OCI-LY7 (cell line): ENCODE measurements around the gene XPR1. TPM values are rescaled to one million over a fixed set of nuclear protein-coding genes. Genes with fewer than 3 reads are reported as not detected.

Experiments
- BruUV-seq: library from RNA; stranded (reverse); fragments of 400-500 nt; replicated peaks from 2 replicates; lab custom pipeline; 2021; lab: Mats Ljungman, UMichigan
- CTCF ChIA-PET: fragments of 300-600 bp; sonication (Branson Sonifier 250); formaldehyde crosslinking; loops from one replicate; lab custom pipeline; 2022; ENCODE audit warnings: antibody characterized with exemption; ENCODE audit not compliant: unreplicated experiment; lab: Charles Lee
- POLR2A ChIA-PET: fragments of 300-600 bp; sonication (Branson Sonifier 250); formaldehyde crosslinking; loops from one replicate; lab custom pipeline; 2022; ENCODE audit warnings: antibody characterized with exemption; lab: Charles Lee
- DNase-seq: peaks from one replicate; pipeline ENCODE4 v3.0.0-alpha.2; 2015; ENCODE audit warnings: low spot score
- H2AFZ ChIP-seq: fragments of 200-600 bp; sonication (generic), shearing (Covaris generic); 2 replicates; pipeline ENCODE4 v1.6.1; 2014; ENCODE audit warnings: mild to moderate bottlenecking, antibody characterized with exemption, low read length, moderate library complexity
- H3K27ac ChIP-seq: fragments of 200-600 bp; sonication (generic); 2 replicates; pipeline ENCODE4 v1.5.1; 2014; ENCODE audit warnings: mixed run types, low read depth, mild to moderate bottlenecking, moderate library complexity, low read length, inconsistent platforms; ENCODE audit not compliant: poor library complexity, severe bottlenecking
- H3K36me3 ChIP-seq: fragments of 200-600 bp; sonication (generic); 2 replicates; pipeline ENCODE4 v1.6.1; 2014; ENCODE audit warnings: mild to moderate bottlenecking, antibody characterized with exemption, low read length, moderate library complexity, mixed read lengths; ENCODE audit not compliant: insufficient read depth
- H3K4me1 ChIP-seq: fragments of 200-600 bp; sonication (generic); 2 replicates; pipeline ENCODE4 v1.5.1; 2014; ENCODE audit warnings: mild to moderate bottlenecking, low read length; ENCODE audit not compliant: insufficient read depth, poor library complexity, severe bottlenecking
- H3K4me2 ChIP-seq: fragments of 200-600 bp; sonication (generic); 2 replicates; pipeline ENCODE4 v1.6.1; 2014; ENCODE audit warnings: mild to moderate bottlenecking, low read length
- H3K4me3 ChIP-seq: fragments of 200-600 bp; sonication (generic); 2 replicates; pipeline ENCODE4 v1.5.1; 2014; ENCODE audit warnings: mild to moderate bottlenecking, low read depth, low read length; ENCODE audit not compliant: poor library complexity, severe bottlenecking
- H3K79me2 ChIP-seq: fragments of 200-600 bp; sonication (generic); 2 replicates; pipeline ENCODE4 v1.6.1; 2016; ENCODE audit warnings: low read depth, mild to moderate bottlenecking, low read length, moderate library complexity, mixed read lengths; ENCODE audit not compliant: insufficient read depth
- H3K9me2 ChIP-seq: fragments of 200-600 bp; sonication (generic); 2 replicates; pipeline ENCODE4 v1.6.1; 2016; ENCODE audit warnings: mild to moderate bottlenecking, low read length, mixed read lengths; ENCODE audit not compliant: insufficient read depth
- H3K9me3 ChIP-seq: fragments of 200-600 bp; sonication (generic); 2 replicates; pipeline ENCODE4 v1.6.1; 2014; ENCODE audit warnings: mild to moderate bottlenecking, mixed run types, low read length, mixed read lengths
- H4K20me1 ChIP-seq: fragments of 200-600 bp; sonication (generic); 2 replicates; pipeline ENCODE4 v1.6.1; 2014; ENCODE audit warnings: mild to moderate bottlenecking, antibody characterized with exemption, low read length, moderate library complexity, mixed read lengths; ENCODE audit not compliant: insufficient read depth
- EZH2phosphoT487 ChIP-seq: fragments of 200-600 bp; sonication (generic); IDR thresholded peaks from 2 replicates; pipeline ENCODE4 v1.6.1; 2018; ENCODE audit warnings: low read depth, borderline replicate concordance, mild to moderate bottlenecking, mixed run types, antibody characterized with exemption, low read length, moderate library complexity, mixed read lengths
- intact Hi-C: fragments of 100-400 bp; cut with micrococcal nuclease; formaldehyde crosslinking; loops from one replicate; pipeline ENCODE4 v1.10.0; 2022; ENCODE audit not compliant: unreplicated experiment
- total RNA-seq, 2 experiments: library from RNA; depleted of rRNA in 1 of 2; stranded (reverse); fragments of >200 nt in 1 of 2; shearing (Covaris generic) in 1 of 2; gene quantifications; 2 replicates each; pipeline ENCODE4 v1.2.3, GENCODE V29; 2014 to 2022
- TF ChIP-seq, protein P1 (sequence below): fragments of 200-600 bp; sonication (generic); conservative IDR thresholded peaks from 2 replicates; pipeline ENCODE4 v1.5.1; 2014; ENCODE audit warnings: mild to moderate bottlenecking, antibody characterized with exemption, low read length, moderate library complexity, mixed read lengths

Gene XPR1
- total RNA-seq, 2 experiments from 2014 or later, result 8.6 to 17.2 TPM

DNA sequence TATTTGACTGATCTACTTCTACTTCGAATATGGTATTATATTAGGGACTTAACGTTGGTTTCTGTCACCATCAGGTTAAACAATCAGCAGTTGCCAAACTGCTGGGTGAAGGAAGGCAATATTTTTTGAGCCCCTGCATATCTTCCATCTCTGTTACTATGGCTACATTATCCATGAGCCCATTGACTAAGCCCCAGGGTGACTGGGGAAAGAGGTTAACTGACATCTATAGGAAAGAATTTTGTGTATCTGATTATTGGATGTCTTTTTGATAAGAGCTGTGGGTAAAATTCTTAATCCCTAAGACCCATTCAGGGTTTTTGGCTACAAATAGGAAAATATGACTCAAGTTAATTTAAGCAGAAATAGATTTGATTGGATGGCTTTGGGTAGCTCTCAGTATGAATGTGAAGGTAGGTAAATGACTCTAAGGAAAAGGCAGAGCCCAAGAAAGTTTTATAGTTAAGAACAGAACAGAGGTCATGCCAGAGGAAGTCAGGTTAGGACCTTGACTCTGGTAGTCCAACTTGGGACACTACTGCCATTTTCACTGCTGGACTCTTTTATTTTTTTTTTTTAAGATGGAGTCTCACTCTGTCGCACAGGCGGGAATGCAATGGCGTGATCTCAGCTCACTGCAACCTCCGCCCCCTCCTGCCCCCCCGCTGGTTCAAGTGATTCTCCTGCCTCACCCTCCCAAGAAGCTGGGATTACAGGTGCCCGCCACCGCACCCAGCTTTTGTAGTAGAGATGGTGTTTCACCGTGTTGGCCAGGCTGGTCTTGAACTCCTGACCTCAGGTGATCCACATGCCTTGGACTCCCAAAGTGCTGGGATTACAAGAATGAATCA is 8.9 kb upstream of the XPR1 start:
- intact Hi-C loops, result no loop called here
- CTCF ChIA-PET, result no interaction called here
- no peaks in the 10 kb centered on the region for H3K79me2 ChIP-seq
- no TSS peak for BruUV-seq
- no peaks in the 10 kb centered on the region for H3K9me2 ChIP-seq
- H3K4me2 ChIP-seq, result no peak overlapping the region
- H3K4me3 ChIP-seq, result no peak overlapping the region
- H2AFZ ChIP-seq, result no peak overlapping the region
- POLR2A ChIA-PET, result no interaction called here
- H3K36me3 ChIP-seq, result no peaks in the 10 kb centered on the region
- no peaks in the 10 kb centered on the region for H3K9me3 ChIP-seq
- no peaks in the 10 kb centered on the region for H3K4me1 ChIP-seq
- no peak for DNase-seq
- no peaks in the 10 kb centered on the region for H4K20me1 ChIP-seq
- H3K27ac ChIP-seq, result no peak overlapping the region
- TF ChIP-seq, protein P1, sequence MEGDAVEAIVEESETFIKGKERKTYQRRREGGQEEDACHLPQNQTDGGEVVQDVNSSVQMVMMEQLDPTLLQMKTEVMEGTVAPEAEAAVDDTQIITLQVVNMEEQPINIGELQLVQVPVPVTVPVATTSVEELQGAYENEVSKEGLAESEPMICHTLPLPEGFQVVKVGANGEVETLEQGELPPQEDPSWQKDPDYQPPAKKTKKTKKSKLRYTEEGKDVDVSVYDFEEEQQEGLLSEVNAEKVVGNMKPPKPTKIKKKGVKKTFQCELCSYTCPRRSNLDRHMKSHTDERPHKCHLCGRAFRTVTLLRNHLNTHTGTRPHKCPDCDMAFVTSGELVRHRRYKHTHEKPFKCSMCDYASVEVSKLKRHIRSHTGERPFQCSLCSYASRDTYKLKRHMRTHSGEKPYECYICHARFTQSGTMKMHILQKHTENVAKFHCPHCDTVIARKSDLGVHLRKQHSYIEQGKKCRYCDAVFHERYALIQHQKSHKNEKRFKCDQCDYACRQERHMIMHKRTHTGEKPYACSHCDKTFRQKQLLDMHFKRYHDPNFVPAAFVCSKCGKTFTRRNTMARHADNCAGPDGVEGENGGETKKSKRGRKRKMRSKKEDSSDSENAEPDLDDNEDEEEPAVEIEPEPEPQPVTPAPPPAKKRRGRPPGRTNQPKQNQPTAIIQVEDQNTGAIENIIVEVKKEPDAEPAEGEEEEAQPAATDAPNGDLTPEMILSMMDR, result no peak
- TF ChIP-seq EZH2phosphoT487, result no peak

DNA sequence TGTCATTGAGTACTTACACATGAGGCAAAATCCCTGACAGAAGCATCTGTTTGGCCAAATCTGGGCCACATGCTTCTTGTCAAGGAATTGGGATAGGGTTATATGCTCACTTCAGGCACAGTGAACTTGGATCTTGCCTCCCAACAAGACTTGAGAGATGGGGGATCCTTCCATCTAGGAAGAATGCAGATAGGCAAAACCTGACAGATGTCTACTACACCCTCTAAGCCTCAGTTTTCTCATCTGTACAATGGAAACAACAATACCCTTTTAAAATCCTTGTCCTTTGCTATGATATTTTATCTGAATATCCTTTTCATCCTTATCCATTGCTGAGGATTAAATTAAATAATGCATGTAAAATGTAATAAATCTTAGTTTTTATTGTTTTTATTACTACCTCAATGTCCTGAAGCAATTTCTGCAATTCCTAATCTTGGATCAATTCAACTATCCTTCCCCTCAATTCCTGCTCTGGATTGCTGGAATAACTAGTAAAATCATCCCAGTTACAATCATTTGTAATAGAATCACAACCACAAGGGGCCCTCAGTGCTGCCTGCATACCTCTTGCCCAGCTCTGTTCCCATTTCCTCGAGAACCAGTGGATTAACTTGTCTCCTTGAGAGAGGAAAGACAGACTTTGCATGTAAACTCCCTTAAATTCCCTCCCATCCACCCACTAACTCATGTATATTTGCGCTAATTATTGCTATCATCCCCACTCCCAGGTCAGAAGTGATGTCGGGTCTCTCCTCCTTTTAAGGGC is 8.1 kb upstream of the XPR1 start:
- no peaks in the 10 kb centered on the region for H4K20me1 ChIP-seq
- CTCF ChIA-PET, result no interaction called here
- no peaks in the 10 kb centered on the region for H3K9me2 ChIP-seq
- H3K4me3 ChIP-seq, result no peak overlapping the region
- H2AFZ ChIP-seq, result no peak overlapping the region
- H3K79me2 ChIP-seq, result no peaks in the 10 kb centered on the region
- H3K27ac ChIP-seq, result no peak overlapping the region
- H3K4me1 ChIP-seq, result no peaks in the 10 kb centered on the region
- no TSS peak for BruUV-seq
- no peaks in the 10 kb centered on the region for H3K36me3 ChIP-seq
- POLR2A ChIA-PET, result no interaction called here
- H3K4me2 ChIP-seq, result no peak overlapping the region
- TF ChIP-seq EZH2phosphoT487, result no peak
- TF ChIP-seq, protein P1, result no peak; the same call in 1 of the 2 replicates
- intact Hi-C loops, result no loop called here
- DNase-seq, result no peak
- no peaks in the 10 kb centered on the region for H3K9me3 ChIP-seq
